ENCODE data around the gene TMEM178A.

GRCh38 chr2:39623917-39624316 lies 41.8 kb upstream of the TMEM178A start:
- TF ChIP-seq EP300 (conservative IDR thresholded peaks at IDR 0.05; ENCODE audit: poor library complexity, severe bottlenecking), result no peak
- no peak for TF ChIP-seq CTCF (IDR thresholded peaks at IDR 0.05; ENCODE audit: poor library complexity, severe bottlenecking)
- TF ChIP-seq POLR2AphosphoS5 (IDR thresholded peaks at IDR 0.05), result no peak
- no peak for TF ChIP-seq SMC3 (conservative IDR thresholded peaks at IDR 0.05; ENCODE audit: poor library complexity)
- no peak for TF ChIP-seq REST (IDR thresholded peaks at IDR 0.05; ENCODE audit: borderline replicate concordance)
- no peak for TF ChIP-seq RAD21 (conservative IDR thresholded peaks at IDR 0.05)
- no peak for TF ChIP-seq MXI1 (conservative IDR thresholded peaks at IDR 0.05; ENCODE audit: poor library complexity, severe bottlenecking)
- no peak for TF ChIP-seq TAF1 (IDR thresholded peaks at IDR 0.05; ENCODE audit: low read depth)
